Smooth muscle cell (in vitro differentiated cells): Measurements from ENCODE around the gene CXCL10. TPM values are rescaled to one million over a fixed set of nuclear protein-coding genes. Genes with fewer than 3 reads are reported as not detected.

ENCODE experiments used
- DNase-seq: peaks from one replicate; lab custom pipeline; 2025; ENCODE audit not compliant: unreplicated experiment; lab: John Stamatoyannopoulos, UW
- H2AFZ ChIP-seq: fragments of 200-600 bp; sonication (generic); 2 replicates; pipeline ENCODE4 v1.6.0; 2016; ENCODE audit warnings: antibody characterized with exemption, low read depth, mild to moderate bottlenecking
- H3F3A ChIP-seq: fragments of 200-600 bp; sonication (generic); 2 replicates; pipeline ENCODE4 v1.6.0; 2017; ENCODE audit warnings: antibody characterized with exemption, low read depth
- H3K27ac ChIP-seq: fragments of 200-600 bp; sonication (generic); 2 replicates; pipeline ENCODE4 v1.5.1; 2016; ENCODE audit warnings: low read depth, mild to moderate bottlenecking
- H3K27me3 ChIP-seq: fragments of 200-600 bp; sonication (generic); 2 replicates; pipeline ENCODE4 v1.6.1; 2016; ENCODE audit warnings: low read depth, mild to moderate bottlenecking
- H3K36me3 ChIP-seq: fragments of 200-600 bp; sonication (generic); 2 replicates; pipeline ENCODE4 v1.5.1; 2016; ENCODE audit warnings: low read depth
- H3K4me1 ChIP-seq: fragments of 200-600 bp; sonication (generic); 2 replicates; pipeline ENCODE4 v1.5.1; 2016; ENCODE audit warnings: low read depth
- H3K4me2 ChIP-seq: fragments of 200-600 bp; sonication (generic); 2 replicates; pipeline ENCODE4 v1.6.0; 2016; ENCODE audit warnings: mild to moderate bottlenecking
- H3K4me3 ChIP-seq: fragments of 200-600 bp; sonication (generic); 2 replicates; pipeline ENCODE4 v1.5.1; 2016; ENCODE audit warnings: mild to moderate bottlenecking
- H3K79me2 ChIP-seq: fragments of 200-600 bp; sonication (generic); 2 replicates; pipeline ENCODE4 v1.6.0; 2016; ENCODE audit warnings: low read depth, mild to moderate bottlenecking
- H3K9ac ChIP-seq: fragments of 200-600 bp; sonication (generic); 2 replicates; pipeline ENCODE4 v1.6.0; 2016; ENCODE audit warnings: low read depth
- H3K9me3 ChIP-seq: fragments of 200-600 bp; sonication (generic); replicated peaks from 2 replicates; pipeline ENCODE4 v1.5.1; 2016; ENCODE audit warnings: low read depth
- H4K20me1 ChIP-seq: fragments of 200-600 bp; sonication (generic); 2 replicates; pipeline ENCODE4 v1.6.0; 2016; ENCODE audit warnings: low read depth
- WGBS: methylation state at CpG from one replicate; pipeline ENCODE4 v1.1.7; 2016; ENCODE audit warnings: low lambda C conversion rate; 5-methylcytosine and 5-hydroxymethylcytosine counted together
- polyA plus RNA-seq: library from polyadenylated mRNA; unstranded; fragments of >200 nt; fragmentation: Nextera tagmentation; extraction: Ambion mirVana; gene quantifications from 2 replicates; pipeline ENCODE4 v1.2.1, GENCODE V29; 2016
- total RNA-seq: library from RNA; depleted of rRNA; stranded (reverse); fragments of >200 nt; gene quantifications from 2 replicates; pipeline ENCODE4 v1.2.3, GENCODE V29; 2014
- TF ChIP-seq, protein P1 (sequence below): fragments of 200-600 bp; sonication (generic); IDR thresholded peaks from 2 replicates; pipeline ENCODE4 v1.5.1; 2017; ENCODE audit warnings: borderline replicate concordance, mild to moderate bottlenecking, antibody characterized with exemption; ENCODE audit not compliant: insufficient read depth, poor library complexity, severe bottlenecking

Gene CXCL10
- total and polyA plus RNA-seq, 2 experiments from 2014 or later: 18.9 to 19.7 TPM

DNA sequence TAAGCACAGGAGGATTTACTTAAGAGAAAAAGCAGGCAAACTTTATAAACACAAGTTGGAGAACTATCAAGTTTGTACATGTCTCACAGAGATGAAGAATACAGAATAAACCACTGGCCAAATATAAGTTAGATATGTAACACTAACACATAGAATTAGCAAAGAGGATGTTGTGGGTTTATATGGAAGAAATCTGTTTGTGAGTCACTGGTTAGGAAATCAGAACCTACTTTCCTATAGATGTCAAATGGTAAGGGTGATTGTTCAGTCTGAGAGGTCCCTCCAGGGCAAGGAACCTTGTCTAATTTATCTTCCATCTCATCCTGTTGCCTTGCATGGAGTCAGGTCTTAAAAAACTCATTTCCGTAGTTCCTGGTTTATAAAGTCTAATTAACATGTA is 36.5 kb upstream of the CXCL10 start:
- Histone ChIP-seq H3F3A (peaks cover 11% of the 10 kb centered on the region), H3K79me2 (no peaks in the 10 kb centered on the region), H3K4me1 (peaks cover 20% of the 10 kb centered on the region), H3K27me3 (peaks cover 7% of the 10 kb centered on the region), H2AFZ (no peak overlapping the region), H3K4me2 (peak overlapping the region; percentile 72), H3K36me3 (no peaks in the 10 kb centered on the region), H3K9me3 (no peaks in the 10 kb centered on the region), H3K4me3 (no peak overlapping the region), H3K27ac (peak overlapping the region; percentile 1), H3K9ac (no peak overlapping the region), H4K20me1 (no peaks in the 10 kb centered on the region)
- WGBS: 33% methylated on average over 1 of the region's 1 CpG
- DNase-seq: no peak
- TF ChIP-seq, protein P1, sequence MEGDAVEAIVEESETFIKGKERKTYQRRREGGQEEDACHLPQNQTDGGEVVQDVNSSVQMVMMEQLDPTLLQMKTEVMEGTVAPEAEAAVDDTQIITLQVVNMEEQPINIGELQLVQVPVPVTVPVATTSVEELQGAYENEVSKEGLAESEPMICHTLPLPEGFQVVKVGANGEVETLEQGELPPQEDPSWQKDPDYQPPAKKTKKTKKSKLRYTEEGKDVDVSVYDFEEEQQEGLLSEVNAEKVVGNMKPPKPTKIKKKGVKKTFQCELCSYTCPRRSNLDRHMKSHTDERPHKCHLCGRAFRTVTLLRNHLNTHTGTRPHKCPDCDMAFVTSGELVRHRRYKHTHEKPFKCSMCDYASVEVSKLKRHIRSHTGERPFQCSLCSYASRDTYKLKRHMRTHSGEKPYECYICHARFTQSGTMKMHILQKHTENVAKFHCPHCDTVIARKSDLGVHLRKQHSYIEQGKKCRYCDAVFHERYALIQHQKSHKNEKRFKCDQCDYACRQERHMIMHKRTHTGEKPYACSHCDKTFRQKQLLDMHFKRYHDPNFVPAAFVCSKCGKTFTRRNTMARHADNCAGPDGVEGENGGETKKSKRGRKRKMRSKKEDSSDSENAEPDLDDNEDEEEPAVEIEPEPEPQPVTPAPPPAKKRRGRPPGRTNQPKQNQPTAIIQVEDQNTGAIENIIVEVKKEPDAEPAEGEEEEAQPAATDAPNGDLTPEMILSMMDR: no peak

- TF ChIP-seq, protein P1: no peak
- H3K27me3 ChIP-seq: peaks cover 7% of the 10 kb centered on the region
- no peak overlapping the region for H3K4me2 ChIP-seq
Measured at GRCh38 chr4:76058888-76059426, 35.7 kb upstream of the CXCL10 start.

GRCh38 chr4:76058302-76058701 is 35.0 kb upstream of the CXCL10 start:
- H3K4me3 ChIP-seq: no peak overlapping the region
- no peak overlapping the region for H3K9ac ChIP-seq
- TF ChIP-seq, protein P1: no peak
- peaks cover 11% of the 10 kb centered on the region for H3F3A ChIP-seq
- H3K4me1 ChIP-seq: peaks cover 26% of the 10 kb centered on the region
- peak overlapping the region; percentile 4 for H2AFZ ChIP-seq
- H3K36me3 ChIP-seq: no peaks in the 10 kb centered on the region
- H4K20me1 ChIP-seq: no peaks in the 10 kb centered on the region
- DNase-seq: no peak
- no peak overlapping the region for H3K4me2 ChIP-seq
- no peak overlapping the region for H3K27ac ChIP-seq
- no peaks in the 10 kb centered on the region for H3K9me3 ChIP-seq
- H3K79me2 ChIP-seq: no peaks in the 10 kb centered on the region
- peaks cover 7% of the 10 kb centered on the region for H3K27me3 ChIP-seq

More at GRCh38 chr4:76058888-76059426, 35.7 kb upstream of the CXCL10 start:
- no peak for DNase-seq
- Histone ChIP-seq H3K36me3 (no peaks in the 10 kb centered on the region), H3K9ac (no peak overlapping the region), H3K27ac (peak overlapping the region; percentile 1), H2AFZ (peak overlapping the region; percentile 4), H3F3A (peaks cover 11% of the 10 kb centered on the region), H4K20me1 (no peaks in the 10 kb centered on the region), H3K4me3 (no peak overlapping the region), H3K9me3 (no peaks in the 10 kb centered on the region), H3K4me1 (peaks cover 24% of the 10 kb centered on the region), H3K79me2 (no peaks in the 10 kb centered on the region)
- 86% methylated on average over 3 of the region's 3 CpGs for WGBS

- H3K27ac ChIP-seq: no peak overlapping the region
- H4K20me1 ChIP-seq: no peaks in the 10 kb centered on the region
- no peak overlapping the region for H3K9ac ChIP-seq
- H3K79me2 ChIP-seq: no peaks in the 10 kb centered on the region
- WGBS: 71% methylated on average over 2 of the region's 2 CpGs
- peaks cover 1% of the 10 kb centered on the region for H3F3A ChIP-seq
- peak overlapping the region; percentile 0 for H2AFZ ChIP-seq
- H3K27me3 ChIP-seq: peaks cover 7% of the 10 kb centered on the region
- H3K4me3 ChIP-seq: no peak overlapping the region
- peaks cover 18% of the 10 kb centered on the region for H3K4me1 ChIP-seq
- no peaks in the 10 kb centered on the region for H3K36me3 ChIP-seq
- TF ChIP-seq, protein P1: no peak
- no peaks in the 10 kb centered on the region for H3K9me3 ChIP-seq
- H3K4me2 ChIP-seq: no peak overlapping the region
- no peak for DNase-seq
Measured at GRCh38 chr4:76055421-76055820, 32.1 kb upstream of the CXCL10 start.
